Measurements from ENCODE around the gene ERI3.
A peak's percentile ranks its signal among the peaks of the same experiment; 100 is the strongest.

Gene ERI3

GRCh38 chr1:44261171-44261817 lies 93.8 kb downstream of the ERI3 start:
- DNase-seq (ENCODE audit: low read depth): no peak

DNA sequence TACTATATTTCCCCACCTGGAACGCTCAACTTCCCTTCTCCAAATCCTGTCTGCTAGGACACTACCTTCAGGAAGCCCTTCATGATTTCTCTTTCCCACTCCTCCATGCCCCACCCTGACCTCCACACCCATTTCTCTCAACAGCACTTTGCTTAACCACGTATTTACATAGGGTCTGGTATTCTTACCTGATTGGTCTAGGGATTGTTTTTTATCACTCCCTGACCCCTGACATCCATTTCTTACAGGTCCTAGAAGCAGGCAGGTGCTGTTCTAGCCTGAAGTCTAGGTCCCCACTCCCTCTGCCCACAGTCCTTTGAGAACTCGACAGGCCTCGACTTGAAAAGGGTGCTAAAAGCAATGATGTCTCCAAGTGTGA lies 94.3 kb downstream of the ERI3 start:
- no peak for DNase-seq (ENCODE audit: low read depth)

DNA sequence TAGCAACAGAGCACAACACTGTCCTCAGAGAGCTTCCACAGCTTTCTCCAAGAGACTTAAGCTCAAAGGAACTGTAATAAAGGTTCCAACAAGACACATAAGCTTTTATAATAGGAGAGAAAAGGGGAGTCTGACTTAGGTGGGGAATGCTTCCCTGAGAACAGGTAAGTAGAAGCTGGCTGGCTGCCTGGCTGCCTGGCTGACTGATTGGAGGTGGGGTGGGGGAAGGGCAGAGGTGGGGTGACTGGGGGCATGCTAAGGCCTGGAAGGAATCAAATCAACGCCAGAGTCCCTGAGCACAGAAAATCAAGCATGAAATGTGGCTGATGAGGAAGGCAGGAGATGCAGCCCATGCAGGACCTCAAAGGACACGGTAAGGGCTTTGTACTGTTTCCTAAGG lies 96.0 kb downstream of the ERI3 start:
- DNase-seq (ENCODE audit: low read depth): no peak

GRCh38 chr1:44256762-44257554 lies 98.1 kb downstream of the ERI3 start:
- no peak for DNase-seq (ENCODE audit: low read depth)

DNA sequence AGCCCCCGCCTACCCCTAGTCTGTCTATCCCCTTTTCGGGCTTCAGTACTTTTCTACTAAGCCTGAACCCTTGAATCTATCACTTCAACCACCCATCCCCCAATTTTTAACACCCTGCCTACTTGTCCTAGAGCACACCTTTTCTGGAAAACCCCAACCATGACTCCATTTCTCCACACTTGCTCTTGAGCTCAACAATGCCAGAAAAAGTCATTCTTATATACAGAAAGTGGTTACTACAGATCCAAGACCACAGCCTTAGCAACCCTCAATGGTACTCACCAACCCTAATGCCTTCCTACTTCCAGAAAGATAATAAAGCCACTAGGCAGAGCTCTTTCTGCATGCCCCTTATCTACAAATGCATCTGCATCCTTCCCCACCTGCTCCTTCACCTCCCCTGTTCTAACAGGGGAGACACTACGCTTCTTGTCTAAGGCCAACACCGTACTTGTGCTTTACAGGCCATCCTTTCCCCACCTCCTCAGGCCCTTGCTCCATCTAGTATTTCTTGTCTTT lies 100.6 kb downstream of the ERI3 start:
- peak; percentile 0 for DNase-seq (ENCODE audit: low read depth)

DNA sequence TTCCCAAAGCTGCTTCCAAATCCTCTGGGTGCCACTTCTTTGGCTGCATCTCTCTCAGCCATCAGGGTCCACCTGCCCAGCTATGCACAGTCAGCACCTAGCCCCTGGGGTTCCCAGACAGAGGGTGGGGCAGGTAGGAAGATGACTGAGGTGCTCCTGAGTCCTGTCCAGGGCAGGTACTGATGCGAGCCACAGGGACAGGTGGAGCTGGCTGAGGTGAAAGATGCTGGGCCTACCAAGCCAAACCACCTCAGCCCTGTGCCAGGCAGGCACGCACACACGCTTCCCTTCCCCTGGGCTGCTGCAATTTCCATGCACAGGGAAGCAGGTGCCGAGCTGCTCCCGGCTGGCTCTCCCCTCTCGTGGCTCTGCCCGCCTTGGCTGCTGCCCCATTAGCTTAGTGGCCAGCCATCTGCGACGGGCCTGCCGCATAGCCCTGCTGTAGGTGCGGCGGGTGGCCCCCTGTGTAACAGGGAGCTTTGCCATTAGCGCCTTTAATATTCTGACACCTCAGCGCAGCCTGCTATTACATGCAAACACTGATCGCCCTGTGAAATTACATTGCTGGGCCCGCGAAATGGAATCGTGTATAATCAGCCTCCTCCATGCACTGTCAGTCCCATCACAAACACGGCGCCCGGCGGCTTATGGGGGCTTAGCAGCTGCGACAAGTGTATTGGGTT lies 102.9 kb downstream of the ERI3 start:
- DNase-seq (ENCODE audit: low read depth): no peak

GRCh38 chr1:44251486-44251885 lies 103.6 kb downstream of the ERI3 start:
- DNase-seq (ENCODE audit: low read depth): no peak

- no peak for DNase-seq (ENCODE audit: low read depth)
Observed at GRCh38 chr1:44250068-44250781, 104.8 kb downstream of the ERI3 start.

- no peak for DNase-seq (ENCODE audit: low read depth)
Observed at GRCh38 chr1:44249543-44249942, 105.5 kb downstream of the ERI3 start.

DNA sequence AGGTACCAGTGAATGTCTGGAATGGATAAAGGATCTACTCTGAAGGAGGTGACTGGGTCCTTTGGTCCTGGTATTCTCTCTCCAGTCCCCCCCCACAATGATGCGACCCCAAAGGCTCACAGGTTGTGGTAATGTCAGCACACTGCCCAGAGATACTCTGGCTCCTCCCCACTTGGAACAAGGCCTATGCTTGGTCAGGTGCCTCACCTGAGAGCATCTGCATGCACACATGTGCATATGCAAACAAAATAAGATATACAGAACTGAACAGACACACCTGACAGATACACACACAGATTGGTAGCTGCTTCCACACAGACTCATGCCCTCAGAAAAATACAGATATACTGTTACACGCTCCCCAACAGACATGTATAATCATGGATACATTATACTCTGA lies 108.3 kb downstream of the ERI3 start:
- no peak for DNase-seq (ENCODE audit: low read depth)

DNA sequence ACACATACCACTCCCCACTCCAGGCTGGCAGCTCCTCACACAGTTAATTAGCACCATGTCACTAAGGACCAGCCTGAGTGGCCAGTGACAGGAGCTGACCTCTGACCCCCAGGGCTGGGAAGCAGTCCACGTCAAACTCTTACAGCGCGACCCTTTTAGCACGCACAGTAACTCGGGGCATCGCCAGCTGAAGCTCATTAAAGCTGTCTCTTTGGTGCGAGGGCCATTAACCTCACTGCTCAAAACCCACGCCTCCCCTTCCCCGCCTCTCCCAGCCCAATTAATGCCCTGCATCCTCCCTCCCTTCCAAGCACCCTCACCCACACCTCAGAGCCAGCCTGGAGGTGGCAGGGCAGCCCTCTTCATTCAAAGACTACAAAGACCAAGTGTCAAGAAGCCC lies 110.1 kb downstream of the ERI3 start:
- no peak for DNase-seq (ENCODE audit: low read depth)

DNA sequence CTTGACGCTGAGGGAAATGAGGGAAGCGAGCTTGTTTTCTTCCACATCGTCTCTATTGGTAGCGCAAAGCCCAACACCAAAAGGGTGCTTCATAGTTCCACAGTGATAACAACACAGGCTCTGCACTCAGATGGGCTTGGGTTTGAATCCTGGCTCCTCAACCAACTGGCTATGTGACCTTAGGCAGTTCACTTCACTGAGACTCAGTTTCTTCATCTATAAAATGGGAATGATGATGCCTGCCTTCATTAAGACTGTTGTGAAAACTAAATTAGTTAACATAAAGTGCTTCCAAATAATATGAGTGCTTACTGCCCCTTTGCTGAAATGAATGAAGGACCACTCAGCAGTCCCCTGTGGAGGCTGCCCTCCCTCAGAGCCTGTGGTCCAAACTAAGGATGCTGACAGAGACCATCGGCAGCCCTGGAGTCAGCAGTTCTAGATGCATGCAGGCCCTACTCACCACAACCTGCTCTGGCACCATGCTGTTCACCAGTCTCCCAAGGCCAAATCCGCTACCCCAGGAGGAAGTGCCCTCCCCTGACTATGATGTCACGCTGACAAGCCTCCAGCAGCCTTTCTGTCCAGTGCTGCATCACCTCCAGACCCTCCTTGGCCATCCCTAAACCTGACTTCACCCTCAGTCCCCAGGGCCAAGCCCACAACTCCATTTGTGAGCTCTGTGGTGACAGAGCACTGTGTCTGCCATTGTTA lies 111.1 kb downstream of the ERI3 start:
- DNase-seq (ENCODE audit: low read depth): no peak

DNA sequence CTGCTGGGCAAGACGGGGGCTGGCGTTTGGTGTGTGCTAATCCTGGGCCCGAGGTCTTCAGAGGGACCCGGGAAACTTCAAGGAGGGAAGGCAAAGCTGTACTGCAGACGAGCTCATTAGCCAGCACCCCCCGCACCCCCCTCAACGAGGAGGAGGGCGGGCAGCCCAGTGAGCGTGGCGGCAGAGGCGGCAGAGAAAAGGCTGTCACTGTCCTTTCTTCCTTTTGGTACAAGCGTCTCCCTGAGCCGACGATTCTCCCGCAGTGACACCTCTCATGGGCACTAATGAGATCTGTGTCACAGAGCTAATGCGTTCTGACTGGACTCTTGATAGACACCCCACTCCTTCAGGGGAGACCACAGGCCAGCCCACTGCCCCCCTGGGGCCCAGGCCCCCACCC lies 112.3 kb downstream of the ERI3 start:
- DNase-seq (ENCODE audit: low read depth): no peak

DNA sequence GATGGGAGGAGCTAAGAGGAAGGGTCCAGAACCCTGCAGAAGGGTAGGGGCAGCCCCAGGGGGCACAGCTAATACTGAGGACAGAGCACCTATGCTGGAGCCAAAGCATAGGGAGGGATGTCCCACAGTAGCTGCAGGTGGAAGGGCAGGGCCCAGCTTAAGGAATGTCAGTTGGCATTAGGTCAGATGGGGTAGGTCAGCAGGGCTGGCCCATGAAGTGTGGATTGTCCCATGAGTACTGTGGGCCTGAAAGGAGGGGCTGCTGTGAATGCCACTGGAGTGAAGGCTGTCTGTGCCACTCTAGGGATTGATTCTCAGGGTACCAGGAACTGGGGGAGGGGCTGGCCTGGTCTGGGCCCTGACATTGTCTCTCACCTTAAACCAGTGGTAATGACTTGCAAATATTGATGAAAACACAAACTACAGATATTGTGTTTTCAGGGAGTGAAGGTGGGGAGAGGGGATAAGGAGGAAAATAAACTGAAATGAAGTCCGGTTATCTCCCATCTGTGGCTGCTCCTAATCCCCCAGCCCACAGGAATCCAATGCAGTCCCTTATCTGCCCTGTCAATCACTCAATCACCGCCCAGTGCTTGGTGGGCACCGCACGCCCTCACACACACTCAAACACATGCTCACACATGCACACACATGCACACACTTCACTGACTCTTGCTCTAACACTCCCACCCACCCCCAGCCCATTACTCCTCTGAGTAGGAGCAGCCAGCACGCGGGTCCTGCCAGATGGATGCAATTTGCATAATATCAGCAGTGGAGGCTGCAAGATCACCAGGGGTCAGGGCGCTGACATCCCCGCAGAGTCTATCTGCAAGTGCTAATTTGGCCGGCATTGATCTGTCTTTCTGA lies 114.0 kb downstream of the ERI3 start:
- DNase-seq (ENCODE audit: low read depth): no peak

GRCh38 chr1:44239961-44240371 lies 115.1 kb downstream of the ERI3 start:
- no peak for DNase-seq (ENCODE audit: low read depth)

- DNase-seq (ENCODE audit: low read depth): no peak
Observed at GRCh38 chr1:44239331-44239960, 115.6 kb downstream of the ERI3 start.

- DNase-seq (ENCODE audit: low read depth): no peak
Observed at GRCh38 chr1:44238660-44239059, 116.4 kb downstream of the ERI3 start.

DNA sequence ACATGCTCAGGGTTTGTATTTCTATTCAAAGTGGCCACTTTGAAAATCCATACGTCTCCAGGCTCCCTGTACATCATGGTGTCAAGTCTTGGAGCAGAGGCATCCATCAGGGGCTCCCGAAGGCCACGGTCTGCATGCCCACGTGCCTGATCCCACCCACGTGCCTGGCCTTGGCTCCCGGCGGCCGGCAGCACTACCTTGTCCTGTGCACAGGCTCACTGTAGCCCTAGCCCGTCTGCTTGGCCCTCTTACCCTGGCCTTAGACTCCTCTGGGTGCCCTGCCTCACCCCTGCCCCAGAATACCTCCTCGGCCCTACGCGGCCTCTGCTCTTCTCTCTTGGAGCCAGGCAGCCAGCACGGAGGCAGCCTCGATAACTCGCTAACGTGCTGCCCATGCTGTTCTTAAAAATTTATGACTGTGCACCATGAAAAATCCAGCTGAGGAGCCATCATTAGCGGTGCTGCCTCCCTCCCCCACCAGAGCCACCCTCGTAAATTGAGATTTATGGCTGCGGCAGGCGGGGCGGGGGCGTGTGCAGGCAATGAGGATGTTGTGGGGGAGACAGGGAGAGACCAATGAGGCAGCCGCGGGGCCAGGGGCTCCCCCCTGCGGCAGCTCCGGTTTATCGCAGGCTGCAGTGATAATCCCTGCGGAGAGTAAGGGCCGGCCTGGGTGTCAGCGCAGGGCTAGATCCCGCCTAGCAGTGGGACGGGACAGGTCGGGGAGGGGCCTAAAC lies 117.2 kb downstream of the ERI3 start:
- DNase-seq (ENCODE audit: low read depth): peak; percentile 29

DNA sequence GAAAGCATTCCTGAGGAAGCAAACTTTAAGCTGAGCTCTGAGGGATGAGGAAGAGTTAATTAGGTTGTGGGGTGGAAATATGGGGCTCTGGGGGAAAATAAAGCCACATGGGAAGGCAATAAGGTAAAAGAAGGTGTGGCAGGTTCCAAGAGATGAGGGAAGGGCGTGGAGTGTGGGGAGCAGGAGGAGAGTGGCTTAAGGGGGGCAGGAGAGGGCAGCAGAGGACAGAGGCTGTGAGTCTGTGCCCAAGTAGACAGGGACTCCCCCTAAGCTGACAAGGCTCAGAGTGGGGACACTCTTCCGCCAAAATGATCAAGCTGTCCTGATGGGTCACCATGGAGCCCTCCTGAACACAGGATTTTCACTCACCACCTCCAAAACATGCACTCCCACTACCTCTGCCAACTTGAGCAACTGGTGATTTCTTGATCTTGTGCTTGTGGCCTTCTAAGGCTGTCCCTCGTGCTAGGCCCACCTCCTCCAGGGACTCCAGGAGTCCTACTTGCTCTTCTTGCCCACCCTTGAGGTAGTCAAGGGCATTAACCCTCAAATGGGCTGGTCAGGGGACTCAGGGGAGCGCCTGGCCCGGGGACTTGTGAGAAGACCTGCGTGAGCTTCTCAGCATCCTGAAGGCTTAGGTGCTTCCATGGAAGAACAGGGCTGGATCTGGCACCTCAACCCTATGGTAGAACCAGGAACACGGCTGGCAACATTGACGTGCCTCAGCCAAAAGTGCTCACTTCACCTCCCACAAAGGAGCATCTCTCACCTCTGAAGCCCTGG lies 118.4 kb downstream of the ERI3 start:
- DNase-seq (ENCODE audit: low read depth): no peak

Measured in activated T-cell treated with anti-CD3 and anti-CD28 coated beads for 24 hours (primary cell).